GM04503 (cell line): ENCODE measurements around the gene TMEM100.
A peak's percentile ranks its signal among the peaks of the same experiment; 100 is the strongest.

ENCODE experiments used
- DNase-seq: peaks from one replicate; pipeline ENCODE4 v3.0.0-alpha.2; 2012; ENCODE audit warnings: low read depth

Gene TMEM100

GRCh38 chr17:55743103-55743679 lies 20.5 kb upstream of the TMEM100 start:
- DNase-seq = no peak

- no peak for DNase-seq
These were observed 19.8 kb upstream of the TMEM100 start for GRCh38 chr17:55742272-55743102.

DNA sequence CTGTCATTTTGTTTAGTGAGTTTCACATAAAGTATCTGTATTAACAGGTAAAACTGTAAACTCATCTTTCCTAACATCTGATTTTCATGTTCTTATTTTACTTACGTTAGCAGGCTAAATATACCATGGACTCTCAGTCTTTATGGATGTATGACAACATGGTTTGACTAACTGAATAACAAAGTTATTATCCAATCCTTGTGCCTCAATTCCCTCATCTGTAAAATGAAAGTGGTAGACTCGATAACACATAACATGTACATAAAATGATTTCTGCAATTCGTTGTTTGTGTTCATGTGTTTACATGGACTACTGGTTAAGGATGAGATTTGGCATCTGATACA lies 18.7 kb upstream of the TMEM100 start:
- no peak for DNase-seq

DNA sequence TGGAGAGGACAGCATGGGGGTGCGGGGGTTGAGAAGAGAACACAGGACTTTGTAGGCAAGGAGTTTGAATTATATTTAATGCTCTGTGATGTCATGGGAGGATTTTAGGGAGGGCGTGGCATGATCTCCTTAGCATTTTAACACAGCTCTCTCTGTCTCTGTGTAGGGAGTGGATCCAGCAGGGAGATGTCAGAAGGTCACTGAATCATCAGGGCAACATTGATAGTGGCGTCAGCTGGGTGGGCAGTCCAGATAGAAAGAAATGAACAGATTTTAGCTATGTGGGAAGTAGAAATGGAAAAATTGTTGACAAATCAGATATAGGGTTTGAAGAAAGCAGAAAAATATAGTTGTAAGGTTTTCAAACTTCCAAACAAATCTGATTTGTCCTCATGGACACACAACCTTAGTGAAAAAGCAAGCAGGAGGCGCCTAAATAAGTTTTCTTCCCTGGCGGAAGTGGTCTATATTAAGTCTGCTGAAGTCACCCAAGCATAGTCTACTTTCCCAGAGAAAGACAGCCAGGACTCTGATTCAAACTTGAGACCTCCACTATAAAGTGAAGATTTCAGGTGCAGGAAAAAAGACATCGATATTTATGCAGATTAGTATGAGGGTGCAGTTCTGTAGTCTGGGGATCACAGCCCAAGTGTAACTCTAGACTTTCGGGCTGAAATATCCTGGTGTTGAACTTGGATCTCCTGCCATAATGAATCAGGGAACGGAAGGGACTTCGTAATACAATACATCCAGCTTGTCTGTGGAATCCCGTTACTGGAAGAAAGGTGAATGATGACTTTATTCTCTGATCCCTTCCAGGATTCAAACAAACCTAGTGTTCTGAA lies 18.1 kb upstream of the TMEM100 start:
- no peak for DNase-seq

DNA sequence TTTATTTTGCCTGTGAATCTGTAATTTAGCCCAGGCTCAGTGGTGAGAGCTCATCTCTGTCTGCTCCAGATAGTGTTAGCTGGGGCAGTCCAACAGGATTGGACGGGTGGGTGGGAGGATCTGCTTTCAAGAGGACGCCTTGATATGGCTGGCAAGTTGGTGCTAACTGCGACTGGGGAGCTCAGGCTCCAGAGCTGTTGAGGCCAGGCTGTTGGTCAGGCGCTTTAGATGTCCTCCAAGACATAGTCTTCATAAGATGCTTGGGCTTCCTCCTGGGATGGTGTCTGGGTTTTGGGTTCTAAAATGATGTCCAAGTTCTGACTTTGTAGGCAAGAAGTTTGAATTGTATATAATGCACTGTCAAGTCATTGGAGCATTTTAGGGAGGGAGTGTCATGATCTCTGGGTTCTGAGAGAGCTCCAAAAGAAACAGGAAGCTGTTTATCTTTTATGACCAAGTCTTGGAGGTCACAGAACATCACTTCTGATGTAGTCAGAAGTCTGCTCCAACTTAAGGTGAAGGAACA lies 15.4 kb upstream of the TMEM100 start:
- DNase-seq = no peak

- no peak for DNase-seq
These were observed 13.2 kb upstream of the TMEM100 start for GRCh38 chr17:55735731-55736405.

- no peak for DNase-seq
These were observed 11.6 kb upstream of the TMEM100 start for GRCh38 chr17:55734128-55734781.

DNA sequence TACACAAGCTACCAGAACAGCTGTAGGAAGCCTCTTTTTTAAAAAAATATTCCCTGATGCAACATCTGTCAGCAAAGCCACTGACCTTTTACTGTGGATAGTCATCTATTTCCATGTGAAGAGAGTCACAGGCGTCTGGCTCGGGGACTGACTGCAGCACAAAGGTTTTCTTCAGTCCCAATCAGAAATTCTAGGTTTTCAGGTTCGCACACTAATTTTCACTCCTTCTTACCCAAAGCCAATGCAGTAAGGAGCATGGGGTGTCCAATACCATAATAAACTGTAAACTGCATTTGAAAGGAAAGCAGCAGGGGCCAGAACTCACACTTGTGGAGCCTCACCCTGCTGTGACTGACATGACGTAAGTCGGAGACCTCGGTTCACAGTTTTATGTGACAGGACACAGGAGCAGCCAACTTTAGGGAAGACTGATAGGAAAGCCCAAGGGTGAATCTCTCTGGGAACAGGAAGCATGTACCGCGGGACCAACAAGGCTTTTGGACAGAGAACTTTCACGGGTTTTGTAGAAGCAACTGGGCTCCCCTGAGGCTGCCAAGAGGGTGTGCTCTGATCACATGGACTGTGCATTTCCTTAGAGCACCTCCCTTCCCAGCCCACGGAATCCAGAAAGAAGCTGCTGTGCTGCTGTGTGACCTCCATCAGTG lies 9.1 kb upstream of the TMEM100 start:
- DNase-seq = no peak

DNA sequence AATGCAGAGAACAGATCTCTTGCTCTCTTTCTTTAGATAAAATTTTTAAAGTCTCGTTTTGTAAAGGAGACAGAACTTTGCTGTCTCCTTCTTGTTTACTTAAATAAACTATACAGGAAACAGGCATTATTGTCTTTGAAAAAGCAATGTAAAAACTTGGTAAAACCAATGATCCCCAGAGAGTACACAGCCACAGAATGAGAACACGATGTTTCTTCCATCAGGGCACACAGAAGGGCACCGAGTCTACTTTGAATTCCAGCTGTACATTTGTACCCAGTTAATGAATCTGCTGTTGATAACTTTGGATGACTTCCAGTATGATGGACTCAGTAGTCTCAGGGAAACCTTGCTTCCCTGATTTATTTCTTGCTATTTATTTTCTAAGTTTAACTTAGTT lies 8.1 kb upstream of the TMEM100 start:
- DNase-seq = no peak

GRCh38 chr17:55730380-55730779 lies 7.7 kb upstream of the TMEM100 start:
- no peak for DNase-seq

- no peak for DNase-seq
These were observed 6.8 kb upstream of the TMEM100 start for GRCh38 chr17:55729484-55729883.

DNA sequence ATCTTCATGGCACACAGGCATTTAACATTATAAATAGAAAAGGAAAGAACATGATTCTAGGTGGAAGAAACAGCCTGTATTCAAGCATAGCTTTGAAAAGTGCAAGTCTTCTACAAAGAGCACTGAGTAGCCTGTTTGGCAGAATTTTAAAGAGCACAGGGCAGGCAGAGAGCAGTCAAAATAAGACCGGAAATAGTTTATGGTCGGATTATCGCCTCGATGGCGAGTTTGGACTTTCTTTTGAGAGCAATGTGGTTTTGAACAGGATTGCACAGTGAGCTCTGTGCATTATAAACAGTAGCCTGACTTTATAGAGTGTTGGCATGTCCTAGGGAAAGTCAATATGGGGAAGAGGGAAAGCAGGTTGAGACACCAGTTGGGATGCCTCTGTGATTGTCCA lies 6.2 kb upstream of the TMEM100 start:
- DNase-seq = no peak

DNA sequence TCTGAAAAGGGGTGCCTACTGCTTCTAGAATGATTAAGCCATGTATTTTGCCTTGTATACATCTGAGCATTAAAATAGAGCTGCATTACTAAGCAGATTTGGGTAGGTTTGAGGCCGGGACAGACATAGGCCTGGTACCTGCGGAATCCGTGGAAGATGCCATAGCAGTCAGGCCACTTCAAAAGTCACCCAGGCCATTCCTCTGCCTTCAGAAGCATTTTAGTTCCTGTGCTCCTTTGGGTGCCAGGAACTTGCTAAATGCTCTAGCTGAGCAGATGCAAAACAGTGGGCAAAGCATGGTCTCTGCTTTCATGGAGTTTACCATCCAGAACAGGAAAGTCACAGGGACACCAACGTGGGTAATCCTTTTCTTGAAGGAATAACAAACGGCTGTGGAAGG lies 5.7 kb upstream of the TMEM100 start:
- DNase-seq = no peak

DNA sequence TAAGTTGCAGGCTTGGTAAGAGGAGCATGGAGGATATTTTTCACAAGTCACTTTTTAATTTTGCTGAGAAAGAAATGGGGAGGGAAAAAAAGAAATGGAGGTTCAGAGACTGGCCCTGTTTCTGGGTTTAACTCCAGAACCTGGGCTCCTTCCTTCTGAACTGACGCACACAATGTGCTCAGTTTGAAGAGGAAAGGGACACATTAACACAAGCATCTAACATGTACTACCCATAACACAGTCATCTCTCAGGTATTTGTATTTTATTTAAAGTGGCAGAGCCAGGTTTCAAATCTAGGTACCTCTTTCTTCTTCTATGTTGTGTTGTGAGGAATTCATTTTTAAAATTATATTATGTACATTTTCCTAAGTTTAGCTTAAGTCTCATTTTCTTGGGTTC lies 5.3 kb upstream of the TMEM100 start:
- DNase-seq = no peak

DNA sequence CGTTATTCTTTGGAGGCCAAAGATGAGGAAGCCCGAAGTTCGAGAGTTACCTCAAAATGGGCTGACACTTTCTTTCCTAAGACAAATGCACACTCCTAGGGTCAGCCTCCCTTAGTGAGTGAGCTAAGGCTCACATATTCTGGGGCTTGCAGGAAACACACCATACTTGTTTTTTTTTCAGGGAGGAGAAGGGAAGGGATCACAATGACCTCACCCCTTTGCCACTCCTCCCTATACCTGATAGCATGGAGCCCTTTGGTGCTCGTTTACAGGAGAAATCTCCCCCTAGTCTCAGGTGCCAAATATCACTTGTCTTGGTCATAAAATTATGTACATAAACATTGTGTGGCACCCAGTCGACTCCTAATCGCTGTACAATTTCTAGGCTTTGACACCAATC lies 4.6 kb upstream of the TMEM100 start:
- DNase-seq = no peak

DNA sequence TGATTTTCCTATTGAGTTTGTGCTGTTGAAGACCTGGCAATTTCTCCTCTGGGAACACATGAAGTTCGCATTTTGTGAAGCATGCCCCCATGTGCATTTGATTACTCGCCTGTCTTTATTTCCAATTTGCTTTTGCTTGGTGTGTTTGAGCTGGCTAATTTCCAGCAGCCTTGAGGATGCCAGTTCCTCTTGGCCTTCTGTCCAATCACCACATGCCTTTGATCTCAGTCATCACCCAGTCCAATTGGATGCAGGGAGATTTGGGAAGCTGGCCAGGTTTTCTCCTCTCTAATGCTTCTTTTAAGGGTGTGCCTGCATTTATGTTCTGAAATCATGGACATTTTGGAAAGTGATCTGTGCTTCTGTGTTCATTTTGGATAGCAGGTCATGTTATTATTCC lies 3.8 kb upstream of the TMEM100 start:
- peak; percentile 85 for DNase-seq

- no peak for DNase-seq
These were observed 804 bp upstream of the TMEM100 start for GRCh38 chr17:55723488-55723848.

DNA sequence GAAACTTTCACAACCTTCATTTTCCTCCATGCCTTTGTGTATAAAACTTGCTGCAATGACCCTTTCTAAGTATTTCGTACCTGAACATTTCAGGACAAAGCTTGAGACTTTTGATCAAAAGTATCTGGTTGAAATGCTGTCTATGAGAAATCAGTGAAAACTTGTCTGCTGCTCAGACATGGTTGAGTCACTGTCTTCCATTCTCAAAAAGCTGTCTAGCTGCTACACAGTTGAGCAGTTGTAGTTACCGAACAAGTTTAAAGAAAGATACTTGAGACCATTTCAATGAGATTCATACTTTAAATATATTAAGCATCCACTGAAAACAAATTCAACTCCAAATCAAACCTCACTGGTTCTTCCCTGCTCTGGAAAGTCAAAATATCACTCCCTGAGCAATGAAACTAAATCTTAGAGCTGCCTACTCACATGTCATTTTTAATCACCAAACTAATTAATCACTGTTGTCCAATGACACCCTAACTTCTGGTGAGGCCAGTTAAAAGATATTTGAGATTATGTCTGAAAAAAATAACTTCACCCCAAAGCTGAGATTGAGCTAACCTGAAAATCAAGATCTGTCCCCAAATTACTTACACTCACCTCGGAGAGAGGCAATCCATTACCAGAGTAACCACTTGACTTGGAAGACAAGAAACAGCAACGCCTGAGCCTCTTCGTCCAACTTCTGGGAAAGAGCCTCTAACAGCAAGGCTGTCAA lies 488 bp downstream of the TMEM100 start:
- DNase-seq = no peak

GRCh38 chr17:55720919-55721836 lies 1.5 kb downstream of the TMEM100 start:
- no peak for DNase-seq
